ENCODE measurements around the gene CYP27B1. TPM values are rescaled to one million over a fixed set of nuclear protein-coding genes. Genes with fewer than 3 reads are reported as not detected.

Gene CYP27B1
- total RNA-seq, 1 experiment from 2014 or later, result 6.9 TPM

GRCh38 chr12:57803319-57803893, 36.5 kb upstream of the CYP27B1 start:
- no peaks in the 10 kb centered on the region for H3K27me3 Mint-ChIP-seq (ENCODE audit: insufficient read depth, unreplicated experiment)
- Histone ChIP-seq H3K27me3 (replicated peaks; ENCODE audit: control insufficient read depth, insufficient read depth, low read length) (no peaks in the 10 kb centered on the region), H3K4me3 (ENCODE audit: low read depth, low read length) (no peak overlapping the region), H3K9me3 (no peaks in the 10 kb centered on the region), H3K36me3 (ENCODE audit: control insufficient read depth, insufficient read depth, low read length) (no peaks in the 10 kb centered on the region), H3K4me1 (no peaks in the 10 kb centered on the region)
- no peak overlapping the region for H3K27ac Mint-ChIP-seq (ENCODE audit: unreplicated experiment)
- no TSS peak for BruUV-seq (replicated peaks)
- DNase-seq, result peak in 1 of 2 experiments; percentile 47
- H3K9me3 Mint-ChIP-seq (ENCODE audit: unreplicated experiment), result no peaks in the 10 kb centered on the region
- peaks cover 14% of the 10 kb centered on the region for H3K36me3 Mint-ChIP-seq (ENCODE audit: insufficient read depth, unreplicated experiment)
- H3K4me1 Mint-ChIP-seq (ENCODE audit: low read depth, unreplicated experiment), result no peaks in the 10 kb centered on the region
- CTCF ChIA-PET, result interaction anchor here (0.7 to 2.6 kb wide), 3 partner anchors 93 to 116 kb away, joined by 3 to 16 read pairs (median 4); no protein-coding TSS in a partner anchor
- TF ChIP-seq CTCF (IDR thresholded peaks at IDR 0.05; ENCODE audit: insufficient read depth in 1 of 2, low read depth in 1 of 2, low read length in 1 of 2, severe bottlenecking in 1 of 2, unreplicated experiment in 1 of 2), result peak; percentile 59 to 83
- intact Hi-C loops (cut with micrococcal nuclease; ENCODE audit: unreplicated experiment), result loop anchor here (1.0 kb wide), 1 partner anchor 102 kb away; no protein-coding TSS in a partner anchor
- no peak overlapping the region for H3K4me3 Mint-ChIP-seq (ENCODE audit: unreplicated experiment)
- POLR2A ChIA-PET, result no interaction called here

- no peaks in the 10 kb centered on the region for H3K27me3 Mint-ChIP-seq (ENCODE audit: insufficient read depth, unreplicated experiment)
- Histone ChIP-seq H3K36me3 (ENCODE audit: control insufficient read depth, insufficient read depth, low read length) (no peaks in the 10 kb centered on the region), H3K27me3 (replicated peaks; ENCODE audit: control insufficient read depth, insufficient read depth, low read length) (no peaks in the 10 kb centered on the region), H3K4me1 (no peaks in the 10 kb centered on the region), H3K9me3 (no peaks in the 10 kb centered on the region), H3K4me3 (ENCODE audit: low read depth, low read length) (no peak overlapping the region)
- no TSS peak for BruUV-seq (replicated peaks)
- peaks cover 20% of the 10 kb centered on the region for H3K36me3 Mint-ChIP-seq (ENCODE audit: insufficient read depth, unreplicated experiment)
- ChIA-PET CTCF (interaction anchor here (1.0 to 2.6 kb wide), 2 partner anchors 94 to 104 kb away, joined by 4 to 16 read pairs; no protein-coding TSS in a partner anchor), POLR2A (no interaction called here)
- H3K4me3 Mint-ChIP-seq (ENCODE audit: unreplicated experiment), result no peak overlapping the region
- no peaks in the 10 kb centered on the region for H3K9me3 Mint-ChIP-seq (ENCODE audit: unreplicated experiment)
- H3K4me1 Mint-ChIP-seq (ENCODE audit: low read depth, unreplicated experiment), result no peaks in the 10 kb centered on the region
- no peak for TF ChIP-seq CTCF (IDR thresholded peaks at IDR 0.05; ENCODE audit: insufficient read depth in 1 of 2, low read depth in 1 of 2, low read length in 1 of 2, severe bottlenecking in 1 of 2, unreplicated experiment in 1 of 2)
- DNase-seq, result no peak
- H3K27ac Mint-ChIP-seq (ENCODE audit: unreplicated experiment), result no peak overlapping the region
- intact Hi-C loops (cut with micrococcal nuclease; ENCODE audit: unreplicated experiment), result loop anchor here (1.0 kb wide), 1 partner anchor 103 kb away; no protein-coding TSS in a partner anchor
Measured at GRCh38 chr12:57802607-57803006, 35.7 kb upstream of the CYP27B1 start.

- Histone ChIP-seq H3K4me3 (ENCODE audit: low read depth, low read length) (no peak overlapping the region), H3K36me3 (ENCODE audit: control insufficient read depth, insufficient read depth, low read length) (no peaks in the 10 kb centered on the region; the same call in 1 of the 2 replicates), H3K27me3 (replicated peaks; ENCODE audit: control insufficient read depth, insufficient read depth, low read length) (no peaks in the 10 kb centered on the region), H3K4me1 (no peaks in the 10 kb centered on the region), H3K9me3 (no peaks in the 10 kb centered on the region)
- CTCF ChIA-PET, result interaction anchor here (2.6 kb wide), 1 partner anchor 96 kb away, joined by 16 read pairs; no protein-coding TSS in a partner anchor
- H3K4me3 Mint-ChIP-seq (ENCODE audit: unreplicated experiment), result no peak overlapping the region
- POLR2A ChIA-PET, result no interaction called here
- H3K27ac Mint-ChIP-seq (ENCODE audit: unreplicated experiment), result no peak overlapping the region
- H3K9me3 Mint-ChIP-seq (ENCODE audit: unreplicated experiment), result no peaks in the 10 kb centered on the region
- no TSS peak for BruUV-seq (replicated peaks)
- DNase-seq, result no peak
- no peaks in the 10 kb centered on the region for H3K4me1 Mint-ChIP-seq (ENCODE audit: low read depth, unreplicated experiment)
- no peak for TF ChIP-seq CTCF (IDR thresholded peaks at IDR 0.05; ENCODE audit: insufficient read depth in 1 of 2, low read depth in 1 of 2, low read length in 1 of 2, severe bottlenecking in 1 of 2, unreplicated experiment in 1 of 2)
- H3K27me3 Mint-ChIP-seq (ENCODE audit: insufficient read depth, unreplicated experiment), result no peaks in the 10 kb centered on the region
- intact Hi-C loops (cut with micrococcal nuclease; ENCODE audit: unreplicated experiment), result no loop called here
- H3K36me3 Mint-ChIP-seq (ENCODE audit: insufficient read depth, unreplicated experiment), result peaks cover 29% of the 10 kb centered on the region
Measured at GRCh38 chr12:57800965-57801364, 34.1 kb upstream of the CYP27B1 start.
